ENCODE measurements around the gene ENKD1. TPM values are rescaled to one million over a fixed set of nuclear protein-coding genes. Genes with fewer than 3 reads are reported as not detected.

The ENKD1 gene
- total RNA-seq, 1 donor from 2014 or later = 9.6 TPM

GRCh38 chr16:67668495-67669157 lies 2.1 kb upstream of the ENKD1 start:
- H3K4me3 ChIP-seq = no peak overlapping the region
- no peaks in the 10 kb centered on the region for H3K9me3 ChIP-seq (replicated peaks)
- peak overlapping the region; percentile 89 for H3K27ac ChIP-seq (replicated peaks)
- H3K4me1 ChIP-seq = peaks cover 47% of the 10 kb centered on the region
- intact Hi-C loops (cut with micrococcal nuclease) = no loop called here
- no peaks in the 10 kb centered on the region for H3K27me3 ChIP-seq (ENCODE audit: low read depth)
- no peak for DNase-seq
- no peak for TF ChIP-seq CTCF (IDR thresholded peaks at IDR 0.05; ENCODE audit: borderline replicate concordance)
- H3K36me3 ChIP-seq = no peaks in the 10 kb centered on the region

GRCh38 chr16:67667817-67668494 lies 1.4 kb upstream of the ENKD1 start:
- no peaks in the 10 kb centered on the region for H3K9me3 ChIP-seq (replicated peaks)
- peaks cover 40% of the 10 kb centered on the region for H3K4me1 ChIP-seq
- intact Hi-C loops (cut with micrococcal nuclease) = no loop called here
- H3K27ac ChIP-seq (replicated peaks) = peak overlapping the region; percentile 89
- H3K36me3 ChIP-seq = peaks cover 6% of the 10 kb centered on the region
- no peaks in the 10 kb centered on the region for H3K27me3 ChIP-seq (ENCODE audit: low read depth)
- H3K4me3 ChIP-seq = peak overlapping the region; percentile 78
- DNase-seq = peak; percentile 82
- TF ChIP-seq CTCF (IDR thresholded peaks at IDR 0.05; ENCODE audit: borderline replicate concordance) = peak; percentile 89

GRCh38 chr16:67667453-67667816 lies 885 bp upstream of the ENKD1 start:
- TF ChIP-seq CTCF (IDR thresholded peaks at IDR 0.05; ENCODE audit: borderline replicate concordance) = no peak
- DNase-seq = no peak
- intact Hi-C loops (cut with micrococcal nuclease) = no loop called here
- Histone ChIP-seq H3K4me1 (peaks cover 35% of the 10 kb centered on the region), H3K4me3 (peak overlapping the region; percentile 78), H3K27ac (replicated peaks) (peak overlapping the region; percentile 89), H3K27me3 (ENCODE audit: low read depth) (no peaks in the 10 kb centered on the region), H3K36me3 (peaks cover 11% of the 10 kb centered on the region), H3K9me3 (replicated peaks) (no peaks in the 10 kb centered on the region)

- TF ChIP-seq CTCF (IDR thresholded peaks at IDR 0.05; ENCODE audit: borderline replicate concordance) = no peak
- Histone ChIP-seq H3K9me3 (replicated peaks) (no peaks in the 10 kb centered on the region), H3K4me3 (peak overlapping the region; percentile 78), H3K27me3 (ENCODE audit: low read depth) (no peaks in the 10 kb centered on the region), H3K27ac (replicated peaks) (peak overlapping the region; percentile 89), H3K36me3 (peaks cover 13% of the 10 kb centered on the region), H3K4me1 (peaks cover 39% of the 10 kb centered on the region)
- DNase-seq = peak; percentile 49
- intact Hi-C loops (cut with micrococcal nuclease) = no loop called here
Measured at GRCh38 chr16:67666032-67666551, 458 bp downstream of the ENKD1 start.

GRCh38 chr16:67665598-67665997 lies 952 bp downstream of the ENKD1 start:
- peak overlapping the region; percentile 89 for H3K27ac ChIP-seq (replicated peaks)

More at GRCh38 chr16:67665598-67665997, 952 bp downstream of the ENKD1 start:
- Histone ChIP-seq H3K4me3 (peak overlapping the region; percentile 78), H3K9me3 (replicated peaks) (no peaks in the 10 kb centered on the region), H3K36me3 (peaks cover 13% of the 10 kb centered on the region), H3K4me1 (peaks cover 41% of the 10 kb centered on the region), H3K27me3 (ENCODE audit: low read depth) (no peaks in the 10 kb centered on the region)
- TF ChIP-seq CTCF (IDR thresholded peaks at IDR 0.05; ENCODE audit: borderline replicate concordance) = no peak
- intact Hi-C loops (cut with micrococcal nuclease) = no loop called here
- no peak for DNase-seq

Data from left ventricle myocardium inferior (tissue), 1 donor.